SK-N-MC (cell line): ENCODE results near the gene PACS2.

Experiments used
- EZH2 ChIP-seq: fragments of 200-600 bp; sonication (generic); IDR thresholded peaks from one replicate; pipeline ENCODE4 v1.6.1; 2017; ENCODE audit warnings: antibody characterized with exemption
- POLR2AphosphoS5 ChIP-seq: IDR thresholded peaks from 2 replicates; pipeline ENCODE4 v1.6.1; 2012; ENCODE audit warnings: mild to moderate bottlenecking, low read depth, low read length, borderline replicate concordance

GRCh38 chr14:105384605-105385321 is 70.2 kb downstream of the PACS2 start:
- TF ChIP-seq POLR2AphosphoS5 (no peak), EZH2 (no peak)
